DOHH2 (cell line): ENCODE data around the gene C19orf25.

Experiments
- EZH2phosphoT487 ChIP-seq: fragments of 200-600 bp; sonication (generic); IDR thresholded peaks from 2 replicates; pipeline ENCODE4 v1.6.1; 2017; ENCODE audit warnings: borderline replicate concordance, mild to moderate bottlenecking, antibody characterized with exemption, low read length, moderate library complexity, mixed read lengths
- TF ChIP-seq, protein P1 (sequence below): fragments of 200-600 bp; sonication (generic); IDR thresholded peaks from one replicate; pipeline ENCODE4 v1.5.1; 2014; ENCODE audit warnings: antibody characterized with exemption, mild to moderate bottlenecking, low read depth, low read length; ENCODE audit not compliant: poor library complexity, severe bottlenecking

DNA sequence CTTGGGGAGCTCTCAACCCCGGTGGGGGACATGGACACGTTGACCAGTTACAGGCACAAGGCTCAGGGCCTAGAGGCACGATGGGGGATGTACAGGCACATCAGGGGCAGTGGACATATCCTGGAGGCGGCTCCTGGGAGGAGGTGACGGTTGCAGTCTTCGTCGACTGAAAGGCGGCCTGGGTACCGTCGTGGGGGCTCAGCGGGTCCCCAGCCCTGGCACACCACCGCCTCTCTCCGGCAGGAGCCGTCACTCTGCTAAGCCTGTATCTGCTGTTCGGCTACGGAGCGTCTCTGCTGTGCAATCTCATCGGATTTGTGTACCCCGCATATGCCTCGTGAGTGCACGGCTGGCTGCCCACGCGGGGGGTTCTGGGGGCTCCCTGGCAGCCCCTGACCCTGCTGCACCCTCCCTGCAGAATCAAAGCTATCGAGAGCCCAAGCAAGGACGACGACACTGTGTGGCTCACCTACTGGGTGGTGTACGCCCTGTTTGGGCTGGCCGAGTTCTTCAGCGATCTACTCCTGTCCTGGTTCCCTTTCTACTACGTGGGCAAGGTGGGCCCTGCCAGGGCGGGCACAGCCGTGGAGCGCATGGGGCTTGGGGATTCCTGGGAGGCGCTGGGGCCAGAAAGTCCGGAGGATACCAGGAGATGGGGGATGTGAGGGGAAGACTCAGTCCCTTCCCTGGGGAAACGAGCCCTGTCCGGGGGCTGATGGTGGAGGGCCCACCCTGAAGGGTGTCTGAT lies 16.2 kb upstream of the C19orf25 start:
- TF ChIP-seq, protein P1, sequence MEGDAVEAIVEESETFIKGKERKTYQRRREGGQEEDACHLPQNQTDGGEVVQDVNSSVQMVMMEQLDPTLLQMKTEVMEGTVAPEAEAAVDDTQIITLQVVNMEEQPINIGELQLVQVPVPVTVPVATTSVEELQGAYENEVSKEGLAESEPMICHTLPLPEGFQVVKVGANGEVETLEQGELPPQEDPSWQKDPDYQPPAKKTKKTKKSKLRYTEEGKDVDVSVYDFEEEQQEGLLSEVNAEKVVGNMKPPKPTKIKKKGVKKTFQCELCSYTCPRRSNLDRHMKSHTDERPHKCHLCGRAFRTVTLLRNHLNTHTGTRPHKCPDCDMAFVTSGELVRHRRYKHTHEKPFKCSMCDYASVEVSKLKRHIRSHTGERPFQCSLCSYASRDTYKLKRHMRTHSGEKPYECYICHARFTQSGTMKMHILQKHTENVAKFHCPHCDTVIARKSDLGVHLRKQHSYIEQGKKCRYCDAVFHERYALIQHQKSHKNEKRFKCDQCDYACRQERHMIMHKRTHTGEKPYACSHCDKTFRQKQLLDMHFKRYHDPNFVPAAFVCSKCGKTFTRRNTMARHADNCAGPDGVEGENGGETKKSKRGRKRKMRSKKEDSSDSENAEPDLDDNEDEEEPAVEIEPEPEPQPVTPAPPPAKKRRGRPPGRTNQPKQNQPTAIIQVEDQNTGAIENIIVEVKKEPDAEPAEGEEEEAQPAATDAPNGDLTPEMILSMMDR, result no peak
- TF ChIP-seq EZH2phosphoT487, result no peak
